SU-DHL-6 (cell line): ENCODE measurements around the gene C12orf60.

Source experiments
- H2AFZ ChIP-seq: fragments of 200-600 bp; sonication (generic); 2 replicates; pipeline ENCODE4 v1.6.1; 2014; ENCODE audit warnings: low read depth, mild to moderate bottlenecking, moderate library complexity, mixed read lengths, antibody characterized with exemption, low read length; ENCODE audit not compliant: severe bottlenecking
- H3F3A ChIP-seq: fragments of 200-600 bp; shearing (Covaris generic); 2 replicates; pipeline ENCODE4 v1.6.0; 2016; ENCODE audit warnings: antibody characterized with exemption, mild to moderate bottlenecking; ENCODE audit not compliant: insufficient read depth
- H3K27ac ChIP-seq: fragments of 200-600 bp; sonication (generic); 2 replicates; pipeline ENCODE4 v1.5.1; 2016; ENCODE audit warnings: low read depth, mild to moderate bottlenecking, low read length, moderate library complexity, mixed read lengths
- H3K27me3 ChIP-seq: fragments of 200-600 bp; sonication (generic), shearing (Covaris generic); 2 replicates; pipeline ENCODE4 v1.6.0; 2014; ENCODE audit warnings: mild to moderate bottlenecking, low read length
- H3K36me3 ChIP-seq: fragments of 200-600 bp; sonication (generic); 2 replicates; pipeline ENCODE4 v1.6.1; 2014; ENCODE audit warnings: mild to moderate bottlenecking, low read length, mixed read lengths
- H3K4me2 ChIP-seq: fragments of 300-600, 200-600 bp; shearing (Covaris generic), sonication (generic); 2 replicates; pipeline ENCODE4 v1.6.0; 2014; ENCODE audit warnings: low read length, low read depth, mild to moderate bottlenecking; ENCODE audit not compliant: poor library complexity, severe bottlenecking
- H3K4me3 ChIP-seq: fragments of 200-600 bp; sonication (generic); 2 replicates; pipeline ENCODE4 v1.5.1; 2014; ENCODE audit warnings: antibody characterized with exemption, low read length, mild to moderate bottlenecking, mixed read lengths; ENCODE audit not compliant: insufficient read depth, poor library complexity, severe bottlenecking
- H3K79me2 ChIP-seq: fragments of 200-600 bp; sonication (generic); 2 replicates; pipeline ENCODE4 v1.6.1; 2014; ENCODE audit warnings: mild to moderate bottlenecking, low read length, moderate library complexity; ENCODE audit not compliant: insufficient read depth
- H3K9ac ChIP-seq: fragments of 200-600 bp; sonication (generic); 2 replicates; pipeline ENCODE4 v1.7.0; 2014; ENCODE audit warnings: mild to moderate bottlenecking, low read length
- H3K9me2 ChIP-seq: fragments of 200-600 bp; sonication (generic); replicated peaks from 2 replicates; pipeline ENCODE4 v1.6.1; 2014; ENCODE audit warnings: low read length; ENCODE audit not compliant: insufficient read depth
- H3K9me3 ChIP-seq: fragments of 200-600 bp; sonication (generic); 2 replicates; pipeline ENCODE4 v1.6.1; 2014; ENCODE audit warnings: low read length, mixed read lengths; ENCODE audit not compliant: insufficient read depth
- H4K20me1 ChIP-seq: fragments of 200-600 bp; sonication (generic); 2 replicates; pipeline ENCODE4 v1.6.1; 2014; ENCODE audit warnings: low read depth, mild to moderate bottlenecking, antibody characterized with exemption, low read length, moderate library complexity, mixed read lengths
- EZH2phosphoT487 ChIP-seq: fragments of 200-600 bp; sonication (generic), shearing (Covaris generic); conservative IDR thresholded peaks from 2 replicates; pipeline ENCODE4 v1.6.1; 2018; ENCODE audit warnings: mild to moderate bottlenecking, antibody characterized with exemption, low read length, moderate library complexity, mixed read lengths
- TF ChIP-seq, protein P1 (sequence below): fragments of 200-600 bp; sonication (generic); IDR thresholded peaks from one replicate; pipeline ENCODE4 v1.5.1; 2017; ENCODE audit warnings: antibody characterized with exemption, mild to moderate bottlenecking, low read length, moderate library complexity; ENCODE audit not compliant: insufficient read depth, poor library complexity, severe bottlenecking

C12orf60 gene

DNA sequence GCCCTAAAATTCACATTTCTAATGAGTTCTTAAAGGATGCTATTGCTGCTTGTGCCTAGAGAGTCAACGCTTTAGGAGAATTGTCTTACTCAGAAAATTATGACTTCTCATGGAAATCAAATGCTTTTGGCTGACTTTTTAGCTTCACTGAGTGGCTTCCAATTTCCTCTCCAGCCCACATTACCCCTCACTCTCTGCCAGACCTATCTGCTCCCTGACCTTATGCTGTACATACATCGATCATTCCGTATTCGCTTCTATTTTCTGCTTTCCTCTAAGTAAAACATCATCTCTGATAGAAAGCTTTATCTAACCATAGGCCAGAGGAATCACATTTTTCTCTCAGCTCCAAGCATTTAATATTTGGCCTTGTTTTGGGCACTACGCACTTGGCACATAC is 23.0 kb downstream of the C12orf60 start:
- no peaks in the 10 kb centered on the region for H3F3A ChIP-seq
- H3K9ac ChIP-seq, result no peak overlapping the region
- no peaks in the 10 kb centered on the region for H3K9me2 ChIP-seq
- no peaks in the 10 kb centered on the region for H3K9me3 ChIP-seq
- no peaks in the 10 kb centered on the region for H3K79me2 ChIP-seq
- no peak overlapping the region for H3K4me2 ChIP-seq
- TF ChIP-seq, protein P1, sequence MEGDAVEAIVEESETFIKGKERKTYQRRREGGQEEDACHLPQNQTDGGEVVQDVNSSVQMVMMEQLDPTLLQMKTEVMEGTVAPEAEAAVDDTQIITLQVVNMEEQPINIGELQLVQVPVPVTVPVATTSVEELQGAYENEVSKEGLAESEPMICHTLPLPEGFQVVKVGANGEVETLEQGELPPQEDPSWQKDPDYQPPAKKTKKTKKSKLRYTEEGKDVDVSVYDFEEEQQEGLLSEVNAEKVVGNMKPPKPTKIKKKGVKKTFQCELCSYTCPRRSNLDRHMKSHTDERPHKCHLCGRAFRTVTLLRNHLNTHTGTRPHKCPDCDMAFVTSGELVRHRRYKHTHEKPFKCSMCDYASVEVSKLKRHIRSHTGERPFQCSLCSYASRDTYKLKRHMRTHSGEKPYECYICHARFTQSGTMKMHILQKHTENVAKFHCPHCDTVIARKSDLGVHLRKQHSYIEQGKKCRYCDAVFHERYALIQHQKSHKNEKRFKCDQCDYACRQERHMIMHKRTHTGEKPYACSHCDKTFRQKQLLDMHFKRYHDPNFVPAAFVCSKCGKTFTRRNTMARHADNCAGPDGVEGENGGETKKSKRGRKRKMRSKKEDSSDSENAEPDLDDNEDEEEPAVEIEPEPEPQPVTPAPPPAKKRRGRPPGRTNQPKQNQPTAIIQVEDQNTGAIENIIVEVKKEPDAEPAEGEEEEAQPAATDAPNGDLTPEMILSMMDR, result no peak
- TF ChIP-seq EZH2phosphoT487, result no peak
- H3K27ac ChIP-seq, result no peak overlapping the region
- no peaks in the 10 kb centered on the region for H3K27me3 ChIP-seq
- H3K36me3 ChIP-seq, result no peaks in the 10 kb centered on the region
- H3K4me3 ChIP-seq, result no peak overlapping the region
- H4K20me1 ChIP-seq, result no peaks in the 10 kb centered on the region
- no peak overlapping the region for H2AFZ ChIP-seq

DNA sequence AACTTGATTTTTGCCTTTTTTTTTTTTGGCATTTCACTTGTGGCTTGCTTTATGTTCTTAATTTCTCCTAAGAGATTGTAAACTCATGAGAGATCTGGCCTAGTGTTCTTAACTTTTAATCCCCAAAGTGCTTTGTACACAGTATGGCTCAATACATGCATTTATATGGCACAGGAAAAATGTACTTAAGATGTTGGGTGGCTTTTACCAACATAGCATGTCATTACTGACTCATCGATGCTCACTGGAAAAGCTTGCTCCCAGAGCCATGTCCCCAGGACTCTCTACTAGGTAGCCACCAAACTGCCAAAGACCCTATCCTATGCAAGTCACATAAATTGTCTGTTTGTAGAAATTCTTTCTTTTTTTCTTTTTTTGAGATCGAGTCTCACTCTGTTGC is 23.6 kb downstream of the C12orf60 start:
- no peak overlapping the region for H3K4me2 ChIP-seq
- no peak overlapping the region for H3K27ac ChIP-seq

DNA sequence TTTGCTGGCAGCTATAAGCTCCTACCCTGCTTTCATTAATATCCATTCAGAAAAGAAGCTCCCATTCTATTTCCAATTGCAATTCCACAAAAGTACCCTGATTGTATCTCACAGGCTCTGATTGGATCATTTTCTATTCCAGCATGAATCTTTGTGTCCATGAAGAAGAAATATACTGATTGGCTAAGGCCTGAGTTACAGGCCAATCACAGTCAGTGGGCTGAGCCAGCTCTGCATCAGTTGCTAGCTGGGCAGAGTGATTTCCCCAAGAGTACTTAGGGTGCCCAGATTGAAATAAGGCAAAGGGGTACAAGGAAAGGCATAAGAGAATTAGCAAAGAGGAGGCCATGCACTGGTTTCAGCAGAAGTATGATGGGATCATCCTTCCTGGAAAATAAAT is 25.4 kb downstream of the C12orf60 start:
- Histone ChIP-seq H3K27ac (no peak overlapping the region), H3K4me2 (no peak overlapping the region), H3K9me3 (no peaks in the 10 kb centered on the region), H3K9ac (no peak overlapping the region), H3K4me3 (no peak overlapping the region), H3K9me2 (no peaks in the 10 kb centered on the region), H3K36me3 (no peaks in the 10 kb centered on the region), H3K79me2 (no peaks in the 10 kb centered on the region), H3K27me3 (no peaks in the 10 kb centered on the region), H4K20me1 (no peaks in the 10 kb centered on the region), H2AFZ (no peak overlapping the region), H3F3A (no peaks in the 10 kb centered on the region)
- TF ChIP-seq, protein P1, result no peak
- no peak for TF ChIP-seq EZH2phosphoT487

More for the DNA sequence above, 23.6 kb downstream of the C12orf60 start:
- Histone ChIP-seq H3K79me2 (no peaks in the 10 kb centered on the region), H3K36me3 (no peaks in the 10 kb centered on the region), H3K9ac (no peak overlapping the region), H3K9me3 (no peaks in the 10 kb centered on the region), H3K4me3 (no peak overlapping the region), H2AFZ (no peak overlapping the region), H3K27me3 (no peaks in the 10 kb centered on the region), H3K9me2 (no peaks in the 10 kb centered on the region), H4K20me1 (no peaks in the 10 kb centered on the region), H3F3A (no peaks in the 10 kb centered on the region)
- no peak for TF ChIP-seq EZH2phosphoT487
- TF ChIP-seq, protein P1, result no peak
